Astrocyte (in vitro differentiated cells and primary cell): ENCODE measurements around the gene KCTD12.

Experiments used
- CTCF ChIP-seq: IDR thresholded peaks from 2 replicates; pipeline ENCODE4 v1.5.1; 2011; ENCODE audit warnings: low read depth, mild to moderate bottlenecking, inconsistent platforms, low read length, moderate library complexity; ENCODE audit not compliant: insufficient read depth
- EZH2 ChIP-seq: IDR thresholded peaks from 2 replicates; pipeline ENCODE4 v1.6.1; 2012; ENCODE audit warnings: mild to moderate bottlenecking, low read length, inconsistent platforms; ENCODE audit not compliant: insufficient read depth

GRCh38 chr13:76912476-76912875 is 26.3 kb upstream of the KCTD12 start:
- TF ChIP-seq EZH2 (no peak), CTCF (no peak)
